Measurements from ENCODE around the gene EXTL2.
"Not testable (repeated sequence)": the region's sequence is repeated elsewhere in the genome, so short reads cannot be mapped to it uniquely, and the experiment has no call there.

DNA sequence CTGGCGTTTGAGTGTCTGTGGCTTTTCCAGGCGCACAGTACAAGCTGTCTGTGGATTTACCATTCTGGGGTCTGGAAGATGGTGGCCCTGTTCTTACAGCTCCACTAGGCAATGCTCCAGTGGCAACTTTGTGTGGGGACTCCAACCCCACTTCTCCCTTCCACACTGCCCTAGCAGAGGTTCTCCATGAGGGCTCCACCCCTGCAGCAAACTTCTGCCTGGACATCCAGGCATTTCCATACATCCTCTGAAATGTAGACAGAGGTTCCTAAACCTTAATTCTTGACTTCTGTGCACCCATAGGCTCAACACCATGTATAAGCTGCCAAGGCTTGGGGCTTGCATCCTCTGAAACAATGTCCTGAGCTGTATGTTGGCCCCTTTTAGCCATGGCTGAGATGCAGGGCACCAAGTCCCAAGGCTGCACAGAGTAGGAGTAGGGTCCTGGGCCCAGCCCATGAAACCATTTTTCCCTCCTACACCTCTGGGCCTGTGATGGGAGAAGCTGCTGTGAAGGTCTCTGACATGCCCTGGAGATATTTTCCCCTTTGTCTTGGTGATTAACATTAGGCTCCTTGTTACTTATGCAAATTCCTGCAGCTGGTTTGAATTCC, 4.7 kb downstream of the EXTL2 start:
- TF ChIP-seq, protein P1, sequence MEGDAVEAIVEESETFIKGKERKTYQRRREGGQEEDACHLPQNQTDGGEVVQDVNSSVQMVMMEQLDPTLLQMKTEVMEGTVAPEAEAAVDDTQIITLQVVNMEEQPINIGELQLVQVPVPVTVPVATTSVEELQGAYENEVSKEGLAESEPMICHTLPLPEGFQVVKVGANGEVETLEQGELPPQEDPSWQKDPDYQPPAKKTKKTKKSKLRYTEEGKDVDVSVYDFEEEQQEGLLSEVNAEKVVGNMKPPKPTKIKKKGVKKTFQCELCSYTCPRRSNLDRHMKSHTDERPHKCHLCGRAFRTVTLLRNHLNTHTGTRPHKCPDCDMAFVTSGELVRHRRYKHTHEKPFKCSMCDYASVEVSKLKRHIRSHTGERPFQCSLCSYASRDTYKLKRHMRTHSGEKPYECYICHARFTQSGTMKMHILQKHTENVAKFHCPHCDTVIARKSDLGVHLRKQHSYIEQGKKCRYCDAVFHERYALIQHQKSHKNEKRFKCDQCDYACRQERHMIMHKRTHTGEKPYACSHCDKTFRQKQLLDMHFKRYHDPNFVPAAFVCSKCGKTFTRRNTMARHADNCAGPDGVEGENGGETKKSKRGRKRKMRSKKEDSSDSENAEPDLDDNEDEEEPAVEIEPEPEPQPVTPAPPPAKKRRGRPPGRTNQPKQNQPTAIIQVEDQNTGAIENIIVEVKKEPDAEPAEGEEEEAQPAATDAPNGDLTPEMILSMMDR (conservative IDR thresholded peaks at IDR 0.05): not testable (repeated sequence)
- not testable (repeated sequence) for TF ChIP-seq ZFX (IDR thresholded peaks at IDR 0.05)

Data from C4-2B (cell line).